Adrenal gland (tissue), 5 donors: ENCODE measurements around the gene OTUB1.

Source experiments
- CTCF ChIP-seq, 6 experiments: fragments of 450-650 bp in 4 of 6; fragments of 200-600 bp in 2 of 6; sonication (generic) in 1 of 6; IDR thresholded peaks; 1 replicate in 5 of 6; 2 replicates in 1 of 6; pipeline versions ENCODE4 v1.5.1 to v1.8.0; 2016 to 2021; ENCODE audit warnings: antibody characterized with exemption in 6 of 6, mild to moderate bottlenecking in 2 of 6, moderate library complexity in 1 of 6
- POLR2A ChIP-seq, 2 donors: fragments of 450-650 bp; IDR thresholded peaks; one replicate each; pipeline ENCODE4 v1.6.1; 2017; ENCODE audit warnings: antibody characterized with exemption in 2 of 2, mild to moderate bottlenecking in 2 of 2, moderate library complexity in 1 of 2
- donor health status: DM: no; HTN: no; CAD: no.

GRCh38 chr11:64035081-64035524 is 48.9 kb downstream of the OTUB1 start:
- TF ChIP-seq CTCF (IDR thresholded peaks at IDR 0.05), result no peak
- no peak for TF ChIP-seq POLR2A (IDR thresholded peaks at IDR 0.05)
